Fibroblast of skin of left biceps (primary cell): ENCODE data around the gene GDPGP1.
"Not testable (repeated sequence)": the region's sequence is repeated elsewhere in the genome, so short reads cannot be mapped to it uniquely, and the experiment has no call there.

Experiments
- DNase-seq, 2 experiments: peaks; one replicate each; pipeline ENCODE4 v3.0.0-alpha.2; 2013; ENCODE audit warnings: low read depth in 2 of 2

The GDPGP1 gene

GRCh38 chr15:90234096-90234988 lies at the start of gene GDPGP1:
Gene GDPGP1 (plus strand): TSS chr15:90234209. CDS start chr15:90240909, 6,700 bp downstream.
- no peak for DNase-seq

- no peak for DNase-seq
Observed at GRCh38 chr15:90184786-90185704, 49.0 kb upstream of the GDPGP1 start.

DNA sequence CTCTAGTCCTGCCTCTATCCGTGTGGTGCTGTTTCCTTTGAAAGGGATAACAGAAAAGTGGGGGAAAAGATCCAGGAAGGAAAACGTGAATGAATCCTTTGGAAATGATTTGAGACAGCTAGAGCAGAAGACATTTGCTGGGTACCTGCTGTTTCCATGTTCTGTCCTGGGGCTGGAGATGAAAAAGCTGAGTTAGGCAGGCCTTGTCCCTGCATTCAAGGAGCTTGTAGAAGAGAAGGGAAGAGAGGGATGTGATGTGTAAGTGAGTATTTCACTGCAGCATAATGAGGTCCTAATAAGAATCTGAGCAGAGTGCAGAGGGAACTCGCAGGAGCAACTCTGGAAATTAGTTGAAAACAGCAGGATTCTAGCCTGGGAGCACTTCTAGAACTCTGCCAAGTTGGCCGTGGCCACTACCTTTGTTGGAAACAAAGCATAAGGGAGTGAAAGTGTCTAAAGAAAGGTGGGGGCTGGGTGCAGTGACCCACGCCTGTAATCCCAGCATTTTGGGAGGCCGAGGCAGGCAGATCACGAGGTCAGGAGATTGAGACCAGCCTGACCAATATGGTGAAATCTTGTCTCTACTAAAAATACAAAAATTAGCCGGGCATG lies 46.6 kb upstream of the GDPGP1 start:
- no peak for DNase-seq

- not testable (repeated sequence) for DNase-seq
Observed at GRCh38 chr15:90188065-90188464, 45.9 kb upstream of the GDPGP1 start.

- no peak for DNase-seq
Observed at GRCh38 chr15:90188914-90189748, 44.9 kb upstream of the GDPGP1 start.

DNA sequence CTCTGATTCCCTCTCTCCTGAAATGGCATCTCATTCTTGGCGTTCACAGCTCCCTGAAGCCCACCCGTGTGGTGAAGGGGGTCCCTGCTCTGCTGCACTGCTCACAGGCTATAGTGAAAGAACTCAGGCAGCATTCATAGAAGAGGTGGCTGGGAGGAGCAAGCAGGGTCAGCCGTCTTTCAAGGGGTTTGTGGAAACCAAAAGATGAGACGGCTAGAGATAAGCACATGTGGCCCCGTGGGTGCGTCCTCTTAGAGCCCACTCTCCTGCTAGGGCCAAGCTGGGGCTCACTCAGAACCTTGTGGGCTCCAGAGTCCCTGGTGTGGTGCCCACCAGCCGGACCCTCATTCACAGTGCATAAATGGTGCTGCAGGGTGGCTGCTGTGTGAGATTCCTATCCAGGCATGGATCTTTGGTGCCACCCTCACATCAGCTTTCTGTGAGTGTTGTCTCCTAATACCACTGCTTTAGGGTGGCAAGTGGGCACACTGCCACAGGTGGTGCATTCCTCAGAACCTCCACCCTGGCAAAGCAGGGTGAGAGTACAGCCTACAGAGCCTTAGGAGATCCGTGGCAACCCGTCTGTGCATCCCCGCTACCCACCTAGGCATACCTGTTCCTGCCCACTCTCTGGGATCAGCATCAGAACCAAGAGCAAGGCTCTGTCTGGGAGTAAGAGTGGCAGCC lies 44.1 kb upstream of the GDPGP1 start:
- DNase-seq, result no peak

DNA sequence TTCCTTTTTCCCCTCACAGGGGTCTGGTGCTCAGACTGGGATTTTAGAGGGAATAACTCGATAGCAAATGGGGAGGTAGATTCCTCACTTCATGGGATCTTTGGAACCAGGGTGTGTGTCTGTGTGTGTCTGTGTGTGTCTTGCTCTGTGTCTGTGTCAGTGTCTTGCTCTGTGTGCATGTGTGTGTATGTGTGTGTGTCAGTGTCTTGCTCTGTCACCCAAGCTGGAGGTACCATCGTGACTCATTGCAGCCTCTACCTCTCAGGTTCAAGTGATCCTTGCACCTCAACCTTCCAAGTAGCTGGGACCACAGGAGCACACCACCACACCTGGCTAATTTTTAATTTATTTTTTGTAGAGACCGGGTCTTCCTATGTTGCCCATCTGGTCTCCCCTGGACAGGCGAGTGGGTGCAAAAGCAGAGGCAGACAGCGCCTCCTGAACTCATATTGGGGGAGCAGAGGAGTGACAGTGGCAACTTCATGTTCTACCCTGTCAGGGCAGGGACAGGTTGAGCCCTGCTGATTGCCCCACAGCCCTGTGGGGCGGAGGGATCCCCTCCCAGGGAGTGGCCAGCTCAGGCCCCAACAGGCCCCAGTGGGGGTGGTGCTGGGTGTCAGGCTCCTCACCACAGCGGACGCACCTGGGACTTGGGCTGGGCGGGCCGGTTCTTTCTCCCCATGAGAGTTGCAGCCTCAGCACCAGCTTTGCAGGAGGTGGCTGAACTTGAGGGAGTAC lies 43.2 kb upstream of the GDPGP1 start:
- DNase-seq, result no peak

DNA sequence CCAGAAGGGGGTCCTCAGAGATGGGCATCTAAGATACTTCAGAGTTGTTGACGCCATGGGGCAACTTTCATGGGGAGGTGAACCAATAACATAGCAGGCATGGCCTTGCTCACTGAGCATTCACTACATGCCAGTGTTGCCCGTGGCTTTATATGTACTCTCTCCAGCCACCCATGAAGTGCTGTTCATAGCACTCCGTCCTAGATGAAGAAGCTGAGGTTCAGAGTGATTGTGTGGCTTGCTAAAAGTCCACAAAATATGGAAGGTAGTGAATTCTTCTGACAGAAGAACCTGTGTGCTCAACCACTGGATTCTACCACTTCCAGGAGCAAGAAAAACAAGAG lies 42.7 kb upstream of the GDPGP1 start:
- DNase-seq, result no peak

DNA sequence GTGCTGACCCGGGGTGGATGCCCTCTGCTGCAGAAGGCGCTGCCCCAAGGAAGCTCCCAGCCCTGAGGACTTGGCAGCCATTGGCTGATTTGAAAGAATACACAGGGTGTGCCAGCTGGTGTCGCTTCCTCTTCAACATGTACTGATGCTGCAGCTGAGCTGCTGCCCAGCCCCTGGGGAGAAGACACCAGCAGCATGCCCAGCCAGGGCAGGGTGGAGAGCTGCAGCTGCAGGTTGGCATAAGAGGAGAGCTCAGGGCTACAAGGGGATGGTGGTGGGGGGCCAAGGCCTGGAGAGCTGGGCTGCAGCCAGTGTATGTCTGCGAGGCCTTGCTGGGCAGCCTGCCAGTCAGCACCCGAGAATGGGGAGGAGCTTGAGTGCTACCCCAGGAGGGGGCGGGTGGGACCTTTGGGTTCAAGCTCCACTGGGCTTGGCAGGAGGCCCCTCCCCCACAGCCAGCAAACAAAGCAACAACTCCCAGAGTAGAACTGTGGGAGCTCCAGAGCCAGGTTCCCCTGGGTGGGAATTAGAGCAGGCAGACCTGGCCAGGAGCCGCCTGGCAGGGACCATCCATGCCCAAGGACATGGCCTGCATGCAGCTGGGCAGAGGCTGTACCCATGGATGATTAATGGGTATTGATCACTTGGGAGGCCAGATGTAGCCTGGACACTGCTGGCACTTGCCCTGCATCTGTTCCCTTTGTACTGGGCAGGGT lies 42.1 kb upstream of the GDPGP1 start:
- no peak for DNase-seq

DNA sequence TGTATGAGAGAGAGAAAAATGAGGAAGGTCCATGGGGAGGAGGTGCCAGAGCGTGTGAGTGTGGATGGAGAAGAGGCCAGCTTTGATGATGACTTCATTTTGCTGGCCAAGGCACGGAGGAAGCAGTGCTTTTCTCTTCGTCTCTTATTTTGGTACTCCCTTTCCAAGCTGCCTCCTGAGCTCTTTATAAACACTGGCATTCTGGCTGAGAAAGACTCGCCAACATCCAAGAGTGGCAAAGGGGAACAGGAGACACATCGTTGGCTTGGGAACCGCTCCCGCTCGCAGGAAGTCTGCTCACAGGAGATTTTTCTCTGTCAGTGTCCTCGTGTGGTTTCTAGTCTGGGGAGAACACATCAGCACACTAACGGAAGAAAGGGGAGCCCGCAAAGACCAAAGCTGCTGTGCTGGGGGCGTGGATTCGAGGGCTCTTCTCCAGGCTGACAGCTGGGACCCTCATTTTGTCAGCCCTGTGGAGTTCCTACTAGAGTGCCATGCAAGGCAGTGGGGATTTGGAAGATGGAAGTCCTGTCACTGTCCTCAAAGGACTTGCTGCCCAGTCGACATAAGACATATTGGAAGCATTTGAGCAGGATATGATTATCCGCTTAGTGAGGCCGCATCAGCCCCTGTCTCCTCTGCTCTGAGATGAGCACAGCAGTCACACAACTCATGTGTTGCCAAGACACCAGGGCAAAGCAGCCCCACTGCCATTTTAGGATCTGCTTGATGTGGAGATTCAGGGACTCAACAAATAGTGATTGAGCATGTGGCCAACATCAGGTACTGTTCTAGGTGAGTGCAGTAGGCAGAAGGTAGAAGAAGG lies 40.8 kb upstream of the GDPGP1 start:
- no peak for DNase-seq

DNA sequence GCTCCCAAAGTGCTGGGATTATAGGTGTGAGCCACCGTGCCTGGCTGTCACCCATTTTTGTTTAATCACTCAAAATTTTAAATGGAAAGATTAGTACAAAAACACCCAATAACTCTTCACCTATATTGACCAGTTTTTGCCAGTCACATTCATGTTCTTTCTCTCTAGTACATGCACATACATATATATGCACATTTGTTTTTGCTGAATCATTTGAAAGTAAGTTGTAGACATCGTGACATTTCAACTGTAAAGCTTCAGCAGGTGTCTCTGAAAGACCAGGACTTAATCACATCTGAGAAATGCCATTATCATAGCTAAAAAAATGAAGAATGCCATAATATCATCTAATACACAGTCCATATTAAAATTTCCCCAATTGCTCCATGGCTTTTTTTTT lies 39.4 kb upstream of the GDPGP1 start:
- DNase-seq, result no peak

- no peak for DNase-seq
Observed at GRCh38 chr15:90200534-90201129, 33.4 kb upstream of the GDPGP1 start.

DNA sequence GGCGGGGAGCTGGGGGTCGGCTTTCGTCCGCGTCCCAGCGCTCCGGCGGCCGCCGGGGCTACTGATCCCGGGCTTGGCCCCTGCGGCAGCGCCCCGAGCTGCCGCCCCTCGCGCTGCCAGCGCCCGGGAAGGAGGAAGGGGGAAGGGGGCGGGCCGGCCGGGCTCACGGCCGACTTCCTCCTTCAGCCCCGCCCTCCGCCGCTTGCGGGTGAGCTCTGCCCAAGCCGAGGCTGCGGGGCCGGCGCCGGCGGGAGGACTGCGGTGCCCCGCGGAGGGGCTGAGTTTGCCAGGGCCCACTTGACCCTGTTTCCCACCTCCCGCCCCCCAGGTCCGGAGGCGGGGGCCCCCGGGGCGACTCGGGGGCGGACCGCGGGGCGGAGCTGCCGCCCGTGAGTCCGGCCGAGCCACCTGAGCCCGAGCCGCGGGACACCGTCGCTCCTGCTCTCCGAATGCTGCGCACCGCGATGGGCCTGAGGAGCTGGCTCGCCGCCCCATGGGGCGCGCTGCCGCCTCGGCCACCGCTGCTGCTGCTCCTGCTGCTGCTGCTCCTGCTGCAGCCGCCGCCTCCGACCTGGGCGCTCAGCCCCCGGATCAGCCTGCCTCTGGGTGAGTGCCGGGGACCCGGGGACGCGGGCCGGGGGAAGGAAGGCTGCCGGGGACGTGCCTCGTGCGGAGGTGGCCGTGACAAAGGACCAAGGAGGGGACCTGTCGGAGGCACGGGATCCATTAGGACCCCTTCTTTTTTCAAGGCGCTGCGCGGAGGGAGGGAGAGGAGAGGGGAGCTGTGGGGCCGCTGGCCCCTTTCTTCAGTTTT lies 32.7 kb upstream of the GDPGP1 start, which contains the start of gene SEMA4B:
Gene SEMA4B (plus strand): TSS at position 201 of the 814 bp plus-strand sequence. CDS start 249 bp downstream, at position 450.
- DNase-seq, result no peak

GRCh38 chr15:90201944-90202375 lies 32.0 kb upstream of the GDPGP1 start:
- DNase-seq, result no peak

DNA sequence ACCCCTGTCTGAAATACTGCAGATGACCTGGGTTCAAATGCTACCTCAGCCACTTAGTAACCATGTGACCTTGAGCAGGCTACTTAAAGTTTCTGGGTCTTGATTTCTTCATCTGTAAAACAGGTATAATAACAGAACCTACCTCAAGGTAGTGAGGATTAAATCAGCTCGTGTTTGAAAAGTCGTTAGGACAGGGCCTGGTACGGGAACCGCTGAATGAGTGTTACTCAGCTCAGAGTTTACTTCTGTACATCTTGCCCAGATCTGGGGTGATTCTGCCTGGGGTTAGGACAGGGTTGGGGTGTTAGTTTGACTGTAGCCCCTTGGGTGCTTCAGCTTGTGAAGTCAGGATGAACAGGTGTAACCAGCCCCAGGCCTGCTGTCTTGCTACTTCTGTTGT lies 31.1 kb upstream of the GDPGP1 start:
- no peak for DNase-seq

- no peak for DNase-seq
Observed at GRCh38 chr15:90203473-90203872, 30.5 kb upstream of the GDPGP1 start.

GRCh38 chr15:90203922-90204321 lies 30.1 kb upstream of the GDPGP1 start:
- DNase-seq, result no peak
